H1 (cell line): ENCODE measurements around the gene ARHGEF40. TPM values are rescaled to one million over a fixed set of nuclear protein-coding genes. Genes with fewer than 3 reads are reported as not detected.

Experiments used
- CHD1 ChIP-seq: IDR thresholded peaks from 2 replicates; pipeline ENCODE4 v1.6.1; 2012; ENCODE audit warnings: low read depth, low read length, improper control_type of control experiment
- EGR1 ChIP-seq: IDR thresholded peaks from 2 replicates; pipeline ENCODE4 v1.6.1; 2011; ENCODE audit warnings: low read depth, low read length, borderline replicate concordance
- EP300 ChIP-seq, 2 experiments: IDR thresholded peaks; 1 replicate in 1 of 2; 2 replicates in 1 of 2; pipeline ENCODE4 v1.6.1; 2011 to 2012; ENCODE audit warnings: low read depth in 2 of 2, low read length in 2 of 2, mild to moderate bottlenecking in 2 of 2, borderline replicate concordance in 1 of 2, inconsistent platforms in 1 of 2, moderate library complexity in 1 of 2
- EZH2 ChIP-seq: fragments of 200-600 bp; sonication (generic); IDR thresholded peaks from 2 replicates; pipeline ENCODE4 v1.7.1; 2012; ENCODE audit warnings: low read depth, mild to moderate bottlenecking, moderate library complexity, low read length, inconsistent platforms; ENCODE audit not compliant: severe bottlenecking
- KDM5A ChIP-seq: fragments of 200-600 bp; IDR thresholded peaks from 2 replicates; pipeline ENCODE4 v1.7.1; 2012; ENCODE audit warnings: mild to moderate bottlenecking, low read length, inconsistent platforms, mixed read lengths
- SP2 ChIP-seq: IDR thresholded peaks from 2 replicates; pipeline ENCODE4 v1.6.1; 2012; ENCODE audit warnings: mild to moderate bottlenecking, low read length, inconsistent platforms
- TEAD4 ChIP-seq: IDR thresholded peaks from 2 replicates; pipeline ENCODE4 v1.6.1; 2012; ENCODE audit warnings: low read depth, low read length, inconsistent platforms, mixed read lengths
- polyA plus RNA-seq, 7 experiments: library from polyadenylated mRNA; depleted of rRNA in 3 of 7; stranded (reverse) in 5 of 7; unstranded in 2 of 7; fragments of >200 nt in 5 of 7; fragments of 200-250 nt in 2 of 7; gene quantifications; 1 replicate in 5 of 7; 2 replicates in 1 of 7; 4 replicates in 1 of 7; pipeline versions ENCODE4 v1.2.1 to v1.2.3, GENCODE V29; 2011 to 2013; ENCODE audit warnings: missing spikeins in 2 of 7, mixed read lengths in 2 of 7
- total RNA-seq: library from RNA; stranded (reverse); fragmentation: NEBNext Ultra II Directional; extraction: Animal tissue kit (Norgen Biotek cat#: 25700); gene quantifications from 2 replicates; pipeline ENCODE4 v1.2.1, GENCODE V29; 2021

The ARHGEF40 gene
- total and polyA plus RNA-seq, 2 of the 8 experiments (the other 6 are each of a cell fraction or from before 2014, with no cell fraction given) = 53.1 to 101 TPM

GRCh38 chr14:21061347-21061668 lies 8.8 kb upstream of the ARHGEF40 start (continued):
- TF ChIP-seq KDM5A (no peak), EP300 (IDR thresholded peaks at IDR 0.05; ENCODE audit: borderline replicate concordance in 1 of 2, low read depth in 2 of 2, low read length in 2 of 2) (no peak), EZH2 (no peak), SP2 (no peak), TEAD4 (no peak), CHD1 (no peak), EGR1 (no peak)
- TF ChIP-seq, all 59 proteins: peak for 0
